HG03103 (cell line): Measurements from ENCODE around the gene GPN1.
"Not testable (repeated sequence)": the region's sequence is repeated elsewhere in the genome, so short reads cannot be mapped to it uniquely, and the experiment has no call there.

Experiments used
- ATAC-seq: cut with Tn5 transposase; IDR thresholded peaks from one replicate; pipeline ENCODE4 v1.9.1; 2021; ENCODE audit warnings: low read depth; ENCODE audit not compliant: unreplicated experiment

The GPN1 gene

GRCh38 chr2:27626323-27626722 is 2.5 kb upstream of the GPN1 start:
- ATAC-seq: not testable (repeated sequence)

GRCh38 chr2:27626921-27627320 is 1.9 kb upstream of the GPN1 start:
- ATAC-seq: not testable (repeated sequence)

GRCh38 chr2:27627963-27628766 is 685 bp upstream of the GPN1 start:
- no peak for ATAC-seq

- not testable (repeated sequence) for ATAC-seq
These were observed 1.4 kb downstream of the GPN1 start for GRCh38 chr2:27630257-27630656.

GRCh38 chr2:27634291-27634690 is 5.4 kb downstream of the GPN1 start:
- no peak for ATAC-seq

GRCh38 chr2:27636766-27637165 is 7.9 kb downstream of the GPN1 start:
- no peak for ATAC-seq

- no peak for ATAC-seq
These were observed 9.3 kb downstream of the GPN1 start for GRCh38 chr2:27638037-27638637.

- ATAC-seq: no peak
These were observed 9.9 kb downstream of the GPN1 start for GRCh38 chr2:27638709-27639108.

- no peak for ATAC-seq
These were observed 11.9 kb downstream of the GPN1 start for GRCh38 chr2:27640722-27641245.

GRCh38 chr2:27645197-27645596 is 16.3 kb downstream of the GPN1 start:
- ATAC-seq: no peak

GRCh38 chr2:27647289-27647688 is 18.4 kb downstream of the GPN1 start:
- no peak for ATAC-seq

GRCh38 chr2:27647737-27648136 is 18.9 kb downstream of the GPN1 start:
- ATAC-seq: no peak

- no peak for ATAC-seq
These were observed 22.2 kb downstream of the GPN1 start for GRCh38 chr2:27651056-27651455.

GRCh38 chr2:27652341-27652740 is 23.5 kb downstream of the GPN1 start:
- no peak for ATAC-seq

GRCh38 chr2:27652790-27653189 is 23.9 kb downstream of the GPN1 start:
- no peak for ATAC-seq

GRCh38 chr2:27653397-27653796 is 24.5 kb downstream of the GPN1 start:
- ATAC-seq: no peak

GRCh38 chr2:27655155-27655951 is 26.5 kb downstream of the GPN1 start:
- ATAC-seq: no peak

GRCh38 chr2:27661371-27661770 is 32.5 kb downstream of the GPN1 start:
- no peak for ATAC-seq

- ATAC-seq: peak; percentile 43
These were observed 34.7 kb downstream of the GPN1 start, which contains the start of the genes SLC4A1AP and SUPT7L for GRCh38 chr2:27663285-27664153. Gene SLC4A1AP, plus strand, starts transcription at chr2:27663889. Its CDS starts 26 bp downstream, at chr2:27663915. Gene SUPT7L, minus strand, starts transcription at chr2:27663614. Its CDS starts 1,422 bp downstream, at chr2:27662192.

- no peak for ATAC-seq
These were observed 35.3 kb downstream of the GPN1 start for GRCh38 chr2:27664154-27664574.
